CD4-positive, alpha-beta memory T cell (primary cell): ENCODE measurements around the gene CENPA. TPM values are rescaled to one million over a fixed set of nuclear protein-coding genes. Genes with fewer than 3 reads are reported as not detected.
"Not testable (repeated sequence)": the region's sequence is repeated elsewhere in the genome, so short reads cannot be mapped to it uniquely, and the experiment has no call there.

Experiments used
- CTCF ChIA-PET: fragments of 350-600 bp; sonication (Branson Sonifier 250); formaldehyde crosslinking; loops from one replicate; lab custom pipeline; 2021; ENCODE audit warnings: inconsistent platforms; ENCODE audit not compliant: partially characterized antibody; lab: Charles Lee
- POLR2A ChIA-PET: fragments of 350-600 bp; sonication (Branson Sonifier 250); formaldehyde crosslinking; loops from one replicate; lab custom pipeline; 2021; ENCODE audit not compliant: partially characterized antibody; lab: Charles Lee
- DNase-seq, 5 donors: peaks; one replicate each; pipeline versions ENCODE4 v3.0.0 to v3.0.0-alpha.2; 2020 to 2022; ENCODE audit warnings: mixed read lengths in 1 of 5
- H3K27ac ChIP-seq: one replicate; pipeline ENCODE4 v1.7.0; 2013; ENCODE audit warnings: low read depth, low read length
- H3K27me3 ChIP-seq: 2 replicates; pipeline ENCODE4 v1.7.0; 2013; ENCODE audit warnings: mild to moderate bottlenecking, low read length, moderate library complexity; ENCODE audit not compliant: insufficient read depth
- H3K36me3 ChIP-seq: 2 replicates; pipeline ENCODE4 v1.7.0; 2013; ENCODE audit warnings: mild to moderate bottlenecking, low read length, moderate library complexity; ENCODE audit not compliant: insufficient read depth
- H3K4me1 ChIP-seq: 2 replicates; pipeline ENCODE4 v1.7.0; 2013; ENCODE audit warnings: mild to moderate bottlenecking, low read length, moderate library complexity; ENCODE audit not compliant: insufficient read depth
- H3K4me3 ChIP-seq, 2 donors: one replicate each; pipeline ENCODE4 v1.7.0; 2013; ENCODE audit warnings: low read length in 2 of 2, mild to moderate bottlenecking in 1 of 2
- H3K9me3 ChIP-seq, 2 donors: one replicate each; pipeline ENCODE4 v1.7.0; 2013; ENCODE audit warnings: low read length in 2 of 2, control low read depth in 1 of 2; ENCODE audit not compliant: control insufficient read depth in 1 of 2
- H3K27ac Mint-ChIP-seq, 7 donors: one replicate each; pipeline ENCODE4 v1.8.0; 2020 to 2021; ENCODE audit warnings: mixed read lengths in 7 of 7, mild to moderate bottlenecking in 6 of 7, inconsistent platforms in 3 of 7, moderate library complexity in 3 of 7
- H3K27me3 Mint-ChIP-seq, 2 donors: one replicate each; pipeline ENCODE4 v1.8.0; 2020 to 2021; ENCODE audit warnings: mixed read lengths in 2 of 2
- H3K36me3 Mint-ChIP-seq, 2 donors: one replicate each; pipeline ENCODE4 v1.8.0; 2020 to 2021; ENCODE audit warnings: mixed read lengths in 2 of 2, inconsistent platforms in 1 of 2, mild to moderate bottlenecking in 1 of 2
- H3K4me1 Mint-ChIP-seq, 4 donors: one replicate each; pipeline ENCODE4 v1.8.0; 2020 to 2021; ENCODE audit warnings: mixed read lengths in 4 of 4, mild to moderate bottlenecking in 1 of 4
- H3K4me3 Mint-ChIP-seq, 8 donors: one replicate each; pipeline ENCODE4 v1.8.0; 2020 to 2021; ENCODE audit warnings: mixed read lengths in 8 of 8, mild to moderate bottlenecking in 7 of 8, moderate library complexity in 6 of 8, inconsistent platforms in 3 of 8
- H3K9me3 Mint-ChIP-seq, 8 donors: one replicate each; pipeline ENCODE4 v1.8.0; 2020 to 2021; ENCODE audit warnings: mixed read lengths in 8 of 8, mild to moderate bottlenecking in 5 of 8, inconsistent platforms in 3 of 8, moderate library complexity in 1 of 8
- intact Hi-C: fragments of 100-400 bp; cut with micrococcal nuclease; formaldehyde crosslinking; loops from one replicate; pipeline ENCODE4 v1.15.1; 2023
- polyA plus RNA-seq, 2 donors: library from polyadenylated mRNA; unstranded; fragments of 300-500 nt; fragmentation: Illumina TruSeq; gene quantifications; one replicate each; pipeline ENCODE4 v1.2.3, GENCODE V29; 2021
- total RNA-seq, 2 experiments: library from RNA; stranded (reverse); gene quantifications; one replicate each; pipeline ENCODE4 v1.2.3, GENCODE V29; 2021

Gene CENPA
- total and polyA plus RNA-seq, 4 experiments from 2014 or later: 0.32 TPM; not detected in 3

DNA sequence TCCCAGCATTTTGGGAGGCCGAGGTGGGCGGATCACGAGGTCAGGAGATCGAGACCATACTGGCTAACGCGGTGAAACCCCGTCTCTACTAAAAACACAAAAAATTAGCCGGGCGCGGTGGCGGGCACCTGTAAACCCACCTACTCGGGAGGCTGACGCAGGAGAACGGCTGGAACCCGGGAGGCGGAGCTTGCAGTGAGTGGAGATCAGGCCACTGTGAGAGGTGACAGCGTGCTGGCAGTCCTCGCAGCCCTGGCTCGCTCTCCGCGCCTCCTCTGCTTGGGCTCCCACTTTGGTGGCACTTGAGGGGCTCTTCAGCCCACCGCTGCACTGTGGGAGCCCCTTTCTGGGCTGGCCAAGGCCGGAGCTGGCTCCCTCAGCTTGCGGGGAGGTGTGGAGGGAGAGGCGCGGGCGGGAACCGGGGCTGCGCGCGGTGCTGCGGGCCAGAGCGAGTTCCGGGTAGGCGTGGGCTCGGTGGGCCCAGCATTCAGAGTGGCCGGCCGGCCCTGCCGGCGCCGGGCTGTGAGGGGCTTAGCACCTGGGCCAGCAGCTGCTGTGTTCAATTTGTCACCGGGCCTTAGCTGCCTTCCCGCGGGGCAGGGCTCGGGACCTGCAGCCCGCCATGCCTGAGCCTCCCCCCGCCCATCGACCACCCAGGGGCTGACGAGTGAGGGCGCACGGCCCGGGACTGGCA is 28.4 kb downstream of the CENPA start:
- intact Hi-C loops, H3K27me3 ChIP-seq, CTCF ChIA-PET, H3K4me3 Mint-ChIP-seq, DNase-seq, H3K36me3 Mint-ChIP-seq, H3K36me3 ChIP-seq, POLR2A ChIA-PET, H3K9me3 ChIP-seq, H3K27ac Mint-ChIP-seq, H3K4me3 ChIP-seq, H3K27ac ChIP-seq, H3K9me3 Mint-ChIP-seq: not testable (repeated sequence)
- peaks cover 10% of the 10 kb centered on the region for H3K4me1 ChIP-seq
- Mint-ChIP-seq H3K4me1 (peaks cover 9 to 16% (median 10%) of the 10 kb centered on the region in 4 donors), H3K27me3 (peaks cover 20 to 35% of the 10 kb centered on the region in 2 donors)

DNA sequence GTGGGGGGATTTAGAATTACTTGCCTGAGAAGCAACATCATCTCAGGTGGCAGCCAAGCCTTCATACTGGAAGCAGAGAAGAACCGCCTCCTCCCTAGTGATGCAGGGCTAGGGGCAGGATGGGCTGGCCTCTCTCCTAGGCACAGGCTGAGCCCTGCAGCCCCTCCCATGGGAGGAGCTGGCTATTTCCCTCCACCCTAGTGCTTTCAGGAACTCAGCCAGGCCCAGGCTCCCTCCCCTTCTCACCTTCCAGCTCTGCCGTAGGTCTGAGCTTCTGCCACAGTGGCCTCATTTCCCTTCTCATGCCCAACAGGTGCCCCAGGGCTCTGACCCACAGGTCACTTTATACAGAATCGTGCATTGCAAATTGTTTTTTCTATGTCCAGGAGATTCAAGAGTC is 31.0 kb downstream of the CENPA start:
- Histone ChIP-seq H3K27me3 (no peaks in the 10 kb centered on the region), H3K27ac (no peak overlapping the region), H3K9me3 (no peaks in the 10 kb centered on the region), H3K36me3 (no peaks in the 10 kb centered on the region), H3K4me1 (no peaks in the 10 kb centered on the region), H3K4me3 (no peak overlapping the region)
- intact Hi-C loops: no loop called here
- no peaks in the 10 kb centered on the region for H3K9me3 Mint-ChIP-seq
- H3K36me3 Mint-ChIP-seq: peaks cover 0 to 3% of the 10 kb centered on the region in 2 donors
- CTCF ChIA-PET: no interaction called here
- DNase-seq: no peak
- H3K27ac Mint-ChIP-seq: no peak overlapping the region
- no peak overlapping the region for H3K4me3 Mint-ChIP-seq
- H3K27me3 Mint-ChIP-seq: peaks cover 20 to 32% of the 10 kb centered on the region in 2 donors
- POLR2A ChIA-PET: no interaction called here
- peaks cover 0 to 2% (median 0%) of the 10 kb centered on the region in 4 donors for H3K4me1 Mint-ChIP-seq

DNA sequence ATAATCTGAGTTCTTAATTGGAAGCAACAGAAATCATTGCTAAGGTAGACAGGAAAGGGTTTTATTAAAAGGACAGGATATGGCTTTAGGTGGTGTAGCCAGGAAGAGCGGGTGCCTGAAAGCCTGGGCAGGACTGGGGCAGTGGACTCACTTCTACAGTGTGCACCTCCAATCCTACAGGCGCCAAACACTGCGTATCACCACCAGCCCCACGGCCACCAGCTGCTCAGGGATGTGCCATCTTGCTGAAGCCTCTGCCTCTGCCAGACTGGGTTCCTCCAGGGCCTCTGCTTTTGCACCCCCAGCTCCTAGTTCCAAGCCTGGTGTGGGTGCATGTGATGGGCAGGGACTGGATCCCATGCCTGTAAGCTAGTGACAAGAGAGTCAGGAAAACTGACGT is 32.4 kb downstream of the CENPA start:
- intact Hi-C loops: no loop called here
- Histone ChIP-seq H3K4me1 (no peaks in the 10 kb centered on the region), H3K4me3 (no peak overlapping the region), H3K9me3 (no peaks in the 10 kb centered on the region), H3K36me3 (no peaks in the 10 kb centered on the region), H3K27ac (no peak overlapping the region), H3K27me3 (no peaks in the 10 kb centered on the region)
- Mint-ChIP-seq H3K4me3 (no peak overlapping the region), H3K9me3 (no peaks in the 10 kb centered on the region), H3K27me3 (peaks cover 20 to 26% of the 10 kb centered on the region in 2 donors), H3K4me1 (peaks cover 0 to 2% (median 0%) of the 10 kb centered on the region in 4 donors), H3K36me3 (peaks cover 0 to 3% of the 10 kb centered on the region in 2 donors), H3K27ac (no peak overlapping the region)
- POLR2A ChIA-PET: no interaction called here
- CTCF ChIA-PET: interaction anchor here (0.5 to 0.7 kb wide), 2 partner anchors 11 to 22 kb away, joined by 3 read pairs; no protein-coding TSS in a partner anchor
- DNase-seq: no peak

DNA sequence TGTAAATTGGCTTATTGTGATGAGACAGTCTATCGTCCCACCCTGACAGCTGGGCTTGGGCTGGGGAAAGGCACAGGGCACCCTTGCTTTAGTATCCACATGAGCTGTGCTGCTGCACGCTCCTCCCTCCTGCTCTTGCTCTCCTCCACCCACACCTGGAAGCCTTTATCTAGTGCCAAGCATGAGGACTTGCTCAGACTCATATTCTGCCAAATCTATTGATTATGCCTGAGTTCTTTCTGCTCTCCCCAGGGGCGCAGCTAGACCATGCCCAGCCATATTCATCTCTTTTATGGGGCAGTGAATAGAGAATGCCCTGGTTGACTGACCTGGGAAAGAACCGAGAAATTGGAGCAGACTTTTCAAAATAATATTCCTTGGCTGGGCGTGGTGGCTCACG is 33.1 kb downstream of the CENPA start:
- CTCF ChIA-PET: interaction anchor here (0.7 kb wide), 1 partner anchor 12 kb away, joined by 3 read pairs; no protein-coding TSS in a partner anchor
- no peaks in the 10 kb centered on the region for H3K4me1 ChIP-seq
- Mint-ChIP-seq H3K4me1 (peaks cover 0 to 2% (median 0%) of the 10 kb centered on the region in 4 donors), H3K4me3 (no peak overlapping the region), H3K36me3 (peaks cover 0 to 3% of the 10 kb centered on the region in 2 donors), H3K27ac (no peak overlapping the region), H3K27me3 (peaks cover 20 to 26% of the 10 kb centered on the region in 2 donors), H3K9me3 (no peaks in the 10 kb centered on the region)
- H3K4me3 ChIP-seq: no peak overlapping the region
- H3K9me3 ChIP-seq: no peaks in the 10 kb centered on the region
- intact Hi-C loops: no loop called here
- DNase-seq: no peak
- no peak overlapping the region for H3K27ac ChIP-seq
- POLR2A ChIA-PET: no interaction called here
- H3K27me3 ChIP-seq: no peaks in the 10 kb centered on the region
- H3K36me3 ChIP-seq: no peaks in the 10 kb centered on the region

DNA sequence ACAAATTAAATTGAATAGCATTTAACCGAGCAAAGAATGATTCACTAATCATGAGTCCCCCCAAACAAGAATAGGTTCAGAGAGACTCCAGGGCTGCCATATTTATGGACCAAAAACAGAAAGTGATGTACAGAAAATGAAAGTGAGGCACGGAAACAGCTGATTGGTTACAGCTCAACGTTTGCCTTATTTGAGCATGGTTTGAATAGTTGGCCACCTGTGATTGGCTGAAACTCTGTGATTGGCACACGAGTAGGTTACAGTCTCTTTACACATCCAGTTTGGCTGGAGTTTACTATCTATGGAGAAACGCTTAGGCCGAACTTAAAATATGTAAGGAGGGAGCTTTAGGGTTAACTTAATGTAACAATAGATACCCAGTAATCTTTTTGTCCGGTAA is 35.1 kb downstream of the CENPA start:
- Mint-ChIP-seq H3K27ac (no peak overlapping the region), H3K4me1 (peaks cover 0 to 2% (median 0%) of the 10 kb centered on the region in 4 donors), H3K36me3 (no peaks in the 10 kb centered on the region), H3K4me3 (no peak overlapping the region), H3K27me3 (peaks cover 16 to 21% of the 10 kb centered on the region in 2 donors), H3K9me3 (no peaks in the 10 kb centered on the region)
- no peak overlapping the region for H3K27ac ChIP-seq
- H3K9me3 ChIP-seq: no peaks in the 10 kb centered on the region
- no peaks in the 10 kb centered on the region for H3K36me3 ChIP-seq
- ChIA-PET POLR2A (no interaction called here), CTCF (no interaction called here)
- intact Hi-C loops: no loop called here
- no peak for DNase-seq
- H3K27me3 ChIP-seq: no peaks in the 10 kb centered on the region
- no peak overlapping the region for H3K4me3 ChIP-seq
- H3K4me1 ChIP-seq: no peaks in the 10 kb centered on the region

DNA sequence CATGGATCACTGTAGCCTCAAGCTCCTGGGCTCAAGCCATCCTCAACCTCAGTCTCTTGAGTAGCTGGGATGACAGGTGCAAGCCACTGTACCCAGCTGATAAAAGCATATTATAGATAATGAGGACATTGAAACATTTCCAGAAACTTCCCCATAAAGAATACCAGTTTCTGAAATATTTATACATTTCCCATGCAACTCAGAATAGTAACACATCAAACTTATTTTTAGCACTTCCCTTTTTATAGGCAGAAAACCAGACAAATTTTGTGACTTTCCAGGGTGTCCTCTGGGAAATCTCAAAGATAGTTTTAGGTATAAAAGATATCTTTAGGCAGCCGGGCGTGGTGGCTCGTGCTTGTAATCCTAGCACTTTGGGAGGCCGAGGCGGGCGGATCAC is 37.0 kb downstream of the CENPA start:
- POLR2A ChIA-PET: no interaction called here
- CTCF ChIA-PET: no interaction called here
- no peak overlapping the region for H3K4me3 Mint-ChIP-seq
- Histone ChIP-seq H3K4me3 (no peak overlapping the region), H3K27me3 (no peaks in the 10 kb centered on the region), H3K27ac (no peak overlapping the region), H3K9me3 (no peaks in the 10 kb centered on the region), H3K36me3 (no peaks in the 10 kb centered on the region), H3K4me1 (no peaks in the 10 kb centered on the region)
- intact Hi-C loops: no loop called here
- no peaks in the 10 kb centered on the region for H3K4me1 Mint-ChIP-seq
- no peak overlapping the region for H3K27ac Mint-ChIP-seq
- H3K9me3 Mint-ChIP-seq: no peaks in the 10 kb centered on the region
- H3K27me3 Mint-ChIP-seq: peaks cover 6 to 14% of the 10 kb centered on the region in 2 donors
- H3K36me3 Mint-ChIP-seq: no peaks in the 10 kb centered on the region
- DNase-seq: no peak

DNA sequence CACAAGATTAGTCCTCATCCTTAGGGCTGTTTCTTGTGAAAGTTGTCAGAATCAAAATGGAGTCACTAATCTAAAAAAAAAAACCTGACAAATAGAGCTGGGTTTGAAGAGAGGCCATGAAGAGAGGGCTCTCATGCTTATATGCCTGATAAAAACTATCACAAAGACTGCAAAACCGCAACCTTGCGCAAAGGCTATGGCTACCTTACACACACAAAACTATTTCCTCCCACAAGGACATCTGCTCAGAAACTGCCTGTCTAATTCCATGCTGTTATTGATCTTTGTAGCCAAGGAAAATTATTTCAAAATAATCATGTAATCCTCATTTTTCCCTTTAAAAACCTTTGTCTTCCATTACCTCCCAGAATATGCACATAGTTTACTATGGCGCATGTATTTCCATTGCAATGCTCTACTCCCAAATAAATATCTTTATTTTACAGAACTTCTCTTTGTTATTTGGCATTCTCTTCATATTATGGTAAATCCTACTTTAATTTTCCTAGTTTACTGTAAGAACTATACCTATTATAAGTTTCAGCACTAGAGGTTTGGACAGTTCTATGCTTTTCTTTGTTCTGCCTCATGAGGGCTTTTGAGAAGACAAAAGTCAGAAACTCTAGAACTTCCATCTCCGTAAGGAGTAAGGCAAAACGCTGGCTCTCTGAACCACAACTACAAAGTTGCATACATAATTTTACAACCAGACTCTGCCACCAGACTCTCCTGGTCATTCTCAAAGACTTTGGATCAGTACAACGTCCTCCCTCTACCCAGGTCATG is 52.5 kb downstream of the CENPA start:
- intact Hi-C loops: no loop called here

More for the DNA sequence above, 52.5 kb downstream of the CENPA start:
- H3K9me3 Mint-ChIP-seq: no peaks in the 10 kb centered on the region
- no peak overlapping the region for H3K27ac ChIP-seq
- H3K4me3 Mint-ChIP-seq: no peak overlapping the region
- H3K4me1 ChIP-seq: no peaks in the 10 kb centered on the region
- ChIA-PET CTCF (no interaction called here), POLR2A (no interaction called here)
- H3K27me3 ChIP-seq: peaks cover 8% of the 10 kb centered on the region
- no peak for DNase-seq
- H3K4me3 ChIP-seq: no peak overlapping the region
- no peaks in the 10 kb centered on the region for H3K4me1 Mint-ChIP-seq
- no peak overlapping the region for H3K27ac Mint-ChIP-seq
- H3K9me3 ChIP-seq: no peaks in the 10 kb centered on the region
- peaks cover 26 to 28% of the 10 kb centered on the region in 2 donors for H3K27me3 Mint-ChIP-seq
- H3K36me3 ChIP-seq: no peaks in the 10 kb centered on the region
- H3K36me3 Mint-ChIP-seq: no peaks in the 10 kb centered on the region
